ENCODE data around the gene ABCA9.
"Not testable (repeated sequence)": the region's sequence is repeated elsewhere in the genome, so short reads cannot be mapped to it uniquely, and the experiment has no call there.

Gene ABCA9

DNA sequence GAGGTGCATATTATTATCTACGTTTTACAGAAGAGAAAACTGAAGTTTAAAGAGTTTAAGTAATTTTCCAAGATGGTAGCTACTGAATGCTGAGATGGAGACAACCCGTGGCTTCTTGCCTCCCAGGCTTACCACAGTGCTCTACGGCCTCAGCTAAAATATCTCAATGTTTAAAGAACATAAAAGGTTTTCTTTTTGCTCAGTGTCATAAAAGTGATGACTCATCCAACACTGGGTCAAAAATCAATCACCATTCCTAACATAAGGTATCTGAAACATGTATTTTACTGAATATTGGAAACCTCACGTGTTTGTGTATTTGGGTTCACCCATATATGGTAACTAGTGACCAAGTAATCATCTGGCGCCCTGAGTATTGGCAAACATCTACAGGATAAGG lies 18.4 kb downstream of the ABCA9 start:
- in situ Hi-C loops (cut with MboI; ENCODE audit: low sequenced_read_pairs): no loop called here

DNA sequence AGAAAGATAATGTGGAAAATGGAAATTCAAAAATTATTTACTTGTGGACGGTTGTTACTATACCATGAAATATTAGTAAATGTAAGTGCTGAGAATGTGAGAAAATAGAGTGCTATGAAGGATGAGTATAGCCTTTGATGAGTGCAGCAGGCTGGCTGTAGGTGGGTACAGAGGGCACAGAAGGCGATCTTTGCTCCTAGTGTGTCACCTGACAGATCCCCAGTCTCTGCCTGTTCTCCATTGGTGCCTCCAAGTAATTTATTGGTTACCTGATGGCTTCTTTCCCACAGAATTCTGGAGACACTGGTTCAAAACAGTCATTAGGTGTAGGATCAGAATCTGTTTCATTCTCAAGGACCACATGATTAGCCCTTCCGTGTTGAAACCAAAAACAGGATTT lies 28.9 kb downstream of the ABCA9 start:
- in situ Hi-C loops (cut with MboI; ENCODE audit: low sequenced_read_pairs): no loop called here

DNA sequence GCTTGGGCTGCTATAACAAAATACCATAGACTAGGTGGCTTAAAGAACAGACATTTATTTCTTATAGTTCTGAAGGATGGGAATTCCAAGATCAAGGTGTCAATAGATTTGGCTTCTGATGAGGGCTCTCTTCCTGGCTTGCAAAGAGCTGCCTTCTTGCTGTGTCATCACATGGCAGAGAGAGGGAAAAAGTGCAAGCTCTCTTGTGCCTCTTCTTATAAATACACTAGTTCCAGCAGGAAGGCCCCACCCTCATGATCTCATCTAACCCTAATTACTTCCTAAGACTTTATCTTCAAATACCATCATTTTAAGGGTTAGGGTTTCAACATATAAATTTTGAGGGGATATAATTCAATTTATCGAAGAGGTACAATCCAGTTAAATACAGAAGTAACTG lies 30.6 kb downstream of the ABCA9 start:
- in situ Hi-C loops (cut with MboI; ENCODE audit: low sequenced_read_pairs): no loop called here

DNA sequence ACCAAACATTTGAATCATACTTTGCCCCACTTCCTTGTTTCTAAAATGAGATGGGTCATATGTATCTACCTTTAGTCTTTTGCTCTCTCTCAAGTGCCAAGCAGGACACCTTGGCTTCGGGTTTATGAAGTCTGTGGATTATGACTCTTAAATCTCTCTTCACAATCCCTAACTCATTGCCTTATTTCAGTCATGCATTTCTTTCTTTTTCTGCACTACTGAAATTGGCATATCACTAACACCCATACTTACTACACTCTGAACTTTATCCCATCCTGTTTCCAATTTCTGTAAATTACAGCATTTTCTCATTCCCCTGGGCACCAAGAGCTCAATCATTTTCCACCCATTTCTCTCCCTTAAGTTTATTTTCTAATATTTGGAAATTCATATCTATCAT lies 42.0 kb downstream of the ABCA9 start:
- in situ Hi-C loops (cut with MboI; ENCODE audit: low sequenced_read_pairs): no loop called here

DNA sequence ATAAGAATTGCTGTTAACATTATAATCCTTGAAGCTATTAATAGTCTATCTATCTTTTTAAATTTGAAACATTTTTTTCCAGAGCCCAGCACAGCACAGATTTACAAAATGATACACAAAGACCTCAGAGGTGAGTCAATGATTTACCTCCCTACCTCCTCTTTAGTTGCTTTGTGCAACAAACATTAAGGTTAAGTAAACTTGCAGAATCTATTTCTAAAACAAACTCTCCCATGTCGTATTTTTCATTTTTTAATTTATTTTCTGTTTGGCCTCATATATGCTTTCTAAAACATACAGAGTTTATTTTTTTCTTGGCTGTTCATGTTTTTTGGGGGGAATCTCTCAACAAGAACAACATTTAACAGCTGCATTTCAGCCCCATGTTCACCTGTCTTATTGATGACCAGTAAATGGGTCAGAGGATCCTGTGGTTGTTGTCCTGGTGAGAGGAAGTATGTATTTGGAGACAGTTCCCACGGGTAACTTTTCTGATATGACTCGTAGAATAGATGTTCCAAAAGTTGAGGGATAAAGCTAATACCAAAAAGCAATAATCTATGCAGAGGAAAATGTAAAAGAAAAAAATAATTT lies 42.6 kb downstream of the ABCA9 start:
- in situ Hi-C loops (cut with MboI; ENCODE audit: low sequenced_read_pairs): no loop called here

DNA sequence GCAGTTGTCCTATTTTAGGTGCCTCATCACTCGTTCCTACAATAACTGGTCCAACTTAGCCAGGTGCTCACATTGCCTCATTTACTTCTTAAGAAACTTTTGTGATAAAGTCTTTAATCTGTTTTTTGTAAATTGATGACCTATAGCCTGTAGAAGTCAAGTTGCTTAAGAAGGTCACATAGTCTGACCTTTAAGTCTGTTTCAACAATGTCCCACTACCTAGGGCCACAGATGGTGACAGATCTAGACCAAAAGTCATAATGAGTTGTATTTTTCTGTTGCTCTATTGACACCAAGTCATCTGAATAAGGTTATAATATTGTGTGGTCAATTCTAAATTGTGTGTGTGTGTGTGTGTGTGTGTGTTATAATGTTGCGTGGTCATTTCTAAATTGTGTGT lies 45.1 kb downstream of the ABCA9 start:
- in situ Hi-C loops (cut with MboI; ENCODE audit: low sequenced_read_pairs): no loop called here

DNA sequence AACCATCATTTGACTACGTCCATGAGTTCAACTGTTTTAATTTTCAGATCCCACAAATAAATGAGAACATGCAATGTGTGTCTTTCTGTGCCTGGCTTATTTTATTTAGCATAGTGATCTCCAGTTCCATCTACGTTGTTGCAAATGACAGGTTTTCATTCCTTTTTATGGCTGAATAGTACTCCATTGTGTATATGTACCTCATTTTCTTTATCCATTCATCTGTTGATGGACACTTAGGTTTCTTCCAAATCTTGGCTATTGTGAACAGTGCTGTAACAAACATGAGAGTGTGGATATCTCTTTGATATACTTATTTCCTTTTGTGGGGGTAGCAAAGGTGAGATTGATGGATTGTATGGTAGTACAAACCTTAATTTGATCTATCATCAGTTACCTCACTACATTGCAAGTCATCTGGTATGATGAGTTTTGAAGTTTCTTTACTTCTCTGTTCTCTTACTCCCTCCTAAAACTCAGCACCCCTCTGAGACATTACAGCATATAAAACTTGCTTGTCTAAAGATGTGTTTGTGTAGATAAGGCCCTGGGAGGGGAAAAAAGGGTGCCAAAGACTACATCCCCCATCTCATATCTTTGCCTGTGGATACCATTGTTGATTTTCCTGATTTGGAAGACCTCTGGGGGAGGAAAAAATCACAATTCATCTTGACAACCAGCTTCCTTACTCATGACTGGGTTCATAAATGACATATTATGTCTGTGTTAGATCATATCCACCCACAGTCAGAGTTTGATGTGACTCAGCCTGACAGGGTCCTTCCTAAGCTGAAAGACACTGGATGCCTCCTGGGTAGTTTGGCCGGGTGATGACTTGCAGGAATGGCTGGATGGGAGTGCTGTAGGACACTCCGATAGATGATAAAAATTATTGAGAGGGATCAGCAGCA lies 47.6 kb downstream of the ABCA9 start:
- in situ Hi-C loops (cut with MboI; ENCODE audit: low sequenced_read_pairs): no loop called here

DNA sequence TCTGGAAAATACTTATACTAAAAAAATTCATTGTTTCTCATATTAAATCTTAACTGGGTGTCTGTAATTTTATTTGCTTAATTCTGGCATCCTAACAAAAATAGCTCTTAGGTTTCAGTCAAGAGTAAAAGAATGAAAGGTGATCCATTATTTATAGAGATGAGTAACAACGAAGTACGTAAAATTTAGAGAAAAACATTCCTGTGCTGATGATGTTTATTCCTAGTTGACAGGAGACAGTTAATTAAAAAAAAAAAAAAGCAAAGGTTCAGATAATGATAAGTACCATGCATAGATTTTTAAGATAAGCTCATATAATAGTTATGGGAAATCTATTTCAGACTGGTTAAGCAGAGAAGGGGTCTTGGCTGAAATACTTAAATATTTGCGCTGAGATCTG lies 50.8 kb downstream of the ABCA9 start:
- in situ Hi-C loops (cut with MboI; ENCODE audit: low sequenced_read_pairs): no loop called here

DNA sequence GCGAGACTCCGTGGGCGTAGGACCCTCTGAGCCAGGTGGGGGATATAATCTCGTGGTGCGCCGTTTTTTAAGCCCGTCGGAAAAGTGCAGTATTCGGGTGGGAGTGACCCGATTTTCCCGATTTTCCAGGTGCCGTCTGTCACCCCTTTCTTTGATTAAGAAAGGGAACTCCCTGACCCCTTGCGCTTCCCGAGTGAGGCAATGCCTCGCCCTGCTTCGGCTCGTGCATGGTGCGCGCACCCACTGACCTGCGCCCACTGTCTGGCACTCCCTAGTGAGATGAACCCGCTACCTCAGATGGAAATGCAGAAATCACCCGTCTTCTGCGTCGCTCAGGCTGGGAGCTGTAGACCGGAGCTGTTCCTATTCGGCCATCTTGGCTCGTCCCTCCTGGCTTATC lies 56.0 kb downstream of the ABCA9 start:
- in situ Hi-C loops (cut with MboI; ENCODE audit: low sequenced_read_pairs): not testable (repeated sequence)

DNA sequence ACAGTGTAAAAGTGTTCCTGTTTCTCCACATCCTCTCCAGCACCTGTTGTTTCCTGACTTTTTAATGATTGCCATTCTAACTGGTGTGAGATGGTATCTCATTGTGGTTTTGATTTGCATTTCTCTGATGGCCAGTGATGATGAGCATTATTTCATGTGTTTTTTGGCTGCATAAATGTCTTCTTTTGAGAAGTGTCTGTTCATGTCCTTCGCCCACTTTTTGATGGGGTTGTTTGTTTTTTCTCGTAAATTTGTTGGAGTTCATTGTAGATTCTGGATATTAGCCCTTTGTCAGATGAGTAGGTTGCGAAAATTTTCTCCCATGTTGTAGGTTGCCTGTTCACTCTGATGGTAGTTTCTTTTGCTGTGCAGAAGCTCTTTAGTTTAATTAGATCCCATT lies 61.0 kb downstream of the ABCA9 start:
- in situ Hi-C loops (cut with MboI; ENCODE audit: low sequenced_read_pairs): not testable (repeated sequence)

DNA sequence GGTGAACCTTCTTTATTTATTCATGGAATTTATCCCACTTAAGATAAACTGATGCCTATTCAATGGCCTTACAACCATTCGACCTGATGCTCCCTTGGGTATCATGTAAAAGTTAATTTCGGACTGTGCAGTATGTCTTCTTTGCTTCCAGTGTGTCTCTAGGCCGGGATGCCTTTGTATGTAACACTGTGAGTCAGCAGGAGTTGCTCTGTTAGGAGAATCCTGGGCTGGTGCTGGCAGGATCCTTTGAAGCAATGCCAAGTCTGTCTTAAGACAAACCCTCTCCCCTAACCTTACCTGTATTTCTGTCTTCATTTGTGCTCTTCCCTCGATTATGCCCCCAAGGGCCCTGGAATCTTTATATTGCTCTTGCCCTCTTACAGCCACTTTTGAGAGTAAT lies 67.6 kb downstream of the ABCA9 start:
- in situ Hi-C loops (cut with MboI; ENCODE audit: low sequenced_read_pairs): no loop called here

DNA sequence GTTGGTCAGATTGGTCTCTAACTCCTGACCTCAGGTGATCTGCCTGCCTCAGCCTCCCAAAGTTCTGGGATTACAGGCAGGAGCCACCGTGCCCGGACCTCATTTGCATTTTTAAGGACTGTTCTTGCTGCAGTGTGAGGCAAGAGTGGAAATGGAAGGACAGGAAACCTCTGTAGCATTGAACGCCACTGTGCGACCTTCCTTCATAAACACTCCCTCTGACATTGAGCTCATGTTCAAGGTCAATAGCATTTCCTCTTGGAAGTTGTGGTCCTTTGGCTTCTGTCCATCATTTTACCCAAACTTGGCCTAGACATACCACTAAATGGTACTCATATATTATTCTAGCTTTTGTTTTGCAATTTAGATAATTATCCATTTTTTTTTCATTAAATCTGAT lies 72.8 kb downstream of the ABCA9 start:
- in situ Hi-C loops (cut with MboI; ENCODE audit: low sequenced_read_pairs): no loop called here

DNA sequence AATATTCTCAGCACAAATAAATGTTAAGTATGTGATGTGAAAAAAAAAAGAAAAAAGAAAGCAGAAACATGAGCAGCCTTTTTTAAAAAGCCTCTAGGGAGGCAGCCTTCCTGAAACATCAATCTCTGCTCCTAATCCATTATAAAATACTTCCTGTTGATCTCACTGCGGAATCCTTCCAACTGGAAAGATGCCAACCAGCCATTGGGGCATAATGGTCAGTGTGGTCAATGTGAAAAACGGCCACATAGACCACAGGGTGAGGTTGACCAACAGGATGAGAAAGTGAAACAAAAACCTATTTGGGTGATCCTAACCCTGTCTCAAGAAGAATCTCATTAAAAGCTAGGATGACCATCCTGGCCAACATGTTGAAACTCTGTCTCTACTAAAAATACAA lies 79.4 kb downstream of the ABCA9 start:
- in situ Hi-C loops (cut with MboI; ENCODE audit: low sequenced_read_pairs): no loop called here

DNA sequence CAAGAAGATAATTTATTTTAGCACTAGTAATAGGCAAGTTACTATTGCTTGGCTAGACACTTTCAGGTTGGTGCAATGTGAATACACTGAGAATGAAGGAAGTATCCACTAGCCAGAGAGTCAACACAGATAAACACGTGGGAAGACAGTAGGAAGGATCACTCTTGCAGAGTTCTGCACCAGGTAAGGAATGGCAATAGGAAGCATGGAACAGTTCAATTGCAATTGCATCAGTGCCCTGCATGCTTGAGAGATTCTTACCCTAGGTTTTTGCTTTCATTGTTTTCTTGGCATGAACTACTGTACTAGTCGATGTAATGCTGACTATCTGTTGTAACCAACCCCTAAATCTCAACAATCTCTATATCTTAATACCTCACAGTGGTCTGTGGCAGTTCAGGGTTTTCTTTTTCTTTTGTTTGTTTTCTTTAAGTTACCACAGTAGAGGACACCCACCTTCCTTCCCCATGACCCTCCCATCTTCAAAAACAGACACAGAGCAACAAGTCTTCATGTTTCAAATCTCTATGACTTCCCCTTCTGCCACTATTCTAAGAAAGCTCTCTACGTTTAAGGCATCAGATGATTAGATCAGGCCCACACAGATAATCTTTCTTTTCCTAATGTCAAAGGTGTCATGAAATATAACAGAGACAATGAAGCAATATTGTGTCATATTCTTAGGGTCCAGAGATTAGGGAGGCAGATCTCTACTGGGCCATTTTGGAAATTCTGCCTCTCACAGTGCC lies 87.5 kb downstream of the ABCA9 start:
- in situ Hi-C loops (cut with MboI; ENCODE audit: low sequenced_read_pairs): loop anchor here (25.0 kb wide), 1 partner anchor 186 kb away; no protein-coding TSS in a partner anchor

DNA sequence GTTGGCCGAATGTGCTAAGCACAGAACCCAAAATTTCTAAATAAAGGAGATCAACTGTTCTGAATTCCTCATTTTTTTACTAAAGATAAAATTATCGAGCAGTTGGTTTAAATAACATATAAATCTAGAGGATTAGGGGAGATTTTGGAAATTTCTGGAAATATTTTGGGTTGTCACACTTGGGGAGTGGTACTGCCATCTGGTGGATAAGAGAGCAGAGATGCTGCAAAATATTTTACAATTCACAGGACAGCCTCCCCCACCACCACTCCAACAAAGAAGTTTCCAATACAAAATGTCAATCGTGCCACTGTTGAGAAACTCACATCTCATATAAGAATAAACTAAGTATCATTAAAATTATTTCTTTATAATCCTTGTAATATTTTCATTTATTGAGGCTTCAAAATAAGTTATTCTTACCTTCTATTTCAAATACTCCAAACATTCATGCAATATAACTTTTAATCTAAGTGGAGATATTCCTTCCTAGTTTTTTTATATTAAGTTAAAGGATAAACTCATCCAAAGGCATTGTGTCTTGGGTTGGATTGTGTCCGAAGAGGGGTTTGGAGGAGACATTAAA lies 88.5 kb downstream of the ABCA9 start:
- in situ Hi-C loops (cut with MboI; ENCODE audit: low sequenced_read_pairs): loop anchor here (25.0 kb wide), 1 partner anchor 185 kb away; no protein-coding TSS in a partner anchor

DNA sequence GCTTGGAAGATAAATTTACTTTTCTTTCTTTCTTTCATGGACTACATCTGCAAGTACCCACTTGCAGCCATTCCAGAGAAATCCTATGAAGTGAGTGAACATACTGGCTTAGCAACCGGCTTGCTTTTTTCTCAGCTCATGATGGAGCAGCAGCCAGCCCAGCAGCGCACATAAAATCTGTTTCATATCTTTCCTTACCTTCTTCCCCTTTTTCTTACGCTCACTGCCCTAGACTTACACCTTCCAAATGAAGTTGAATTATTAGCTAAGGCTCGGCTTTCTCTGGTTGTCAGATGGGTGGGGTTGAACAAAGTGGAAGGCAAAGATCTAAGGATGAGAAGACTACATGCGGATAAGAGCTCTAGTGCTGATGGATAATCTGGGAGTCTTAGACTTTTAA lies 91.6 kb downstream of the ABCA9 start:
- in situ Hi-C loops (cut with MboI; ENCODE audit: low sequenced_read_pairs): loop anchor here (25.0 kb wide), 1 partner anchor 182 kb away; no protein-coding TSS in a partner anchor

DNA sequence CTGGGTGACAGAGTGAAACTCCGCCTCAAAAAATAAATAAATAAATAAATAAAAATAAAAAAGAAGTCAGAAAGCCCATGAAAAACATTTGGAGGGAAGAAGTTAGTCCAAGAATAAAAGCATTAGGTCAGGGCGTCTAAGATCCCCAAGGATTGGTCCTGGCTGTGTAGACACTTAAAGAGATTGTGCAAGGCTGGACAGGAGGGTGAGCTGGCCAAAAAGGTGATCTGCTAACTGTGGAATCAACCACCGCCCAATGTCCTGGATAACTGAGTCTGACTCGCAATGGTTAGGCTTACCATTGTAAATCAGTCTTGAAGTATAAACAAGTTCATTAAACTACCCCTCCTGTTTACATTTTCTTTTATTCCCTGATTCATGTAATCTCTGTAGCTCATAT lies 96.8 kb downstream of the ABCA9 start:
- in situ Hi-C loops (cut with MboI; ENCODE audit: low sequenced_read_pairs): loop anchor here (25.0 kb wide), 1 partner anchor 177 kb away; no protein-coding TSS in a partner anchor

DNA sequence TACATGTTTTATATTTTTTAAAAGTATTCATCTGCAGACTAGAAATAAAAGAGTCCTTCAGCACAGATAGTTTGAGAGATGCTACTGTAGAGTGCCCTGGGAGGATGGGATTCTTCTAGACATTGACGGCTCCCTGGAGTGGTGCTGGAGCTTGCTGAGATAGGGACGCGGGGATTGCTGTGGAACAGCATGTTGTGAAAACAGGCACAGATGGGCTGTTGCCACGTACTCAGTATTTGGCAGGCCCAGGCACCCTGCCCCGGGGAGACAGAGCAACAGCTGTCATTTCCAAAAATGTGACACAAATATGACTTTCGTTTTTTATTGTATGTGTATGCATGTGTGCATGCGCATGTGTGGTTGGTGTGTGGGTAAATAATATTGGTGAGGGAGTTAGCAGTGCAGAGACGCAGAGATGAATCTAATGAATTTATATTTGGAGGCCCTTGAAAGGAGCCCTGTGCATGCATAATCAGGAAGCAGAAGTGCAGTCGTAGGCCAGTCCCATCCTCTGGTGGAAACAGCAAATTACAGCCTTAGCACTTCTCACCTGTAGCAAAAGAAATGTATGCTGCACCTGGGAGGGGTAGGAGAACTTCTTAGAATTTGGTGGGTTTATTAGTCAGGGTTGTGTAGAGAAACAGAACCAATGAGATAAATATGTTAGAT lies 99.4 kb downstream of the ABCA9 start:
- in situ Hi-C loops (cut with MboI; ENCODE audit: low sequenced_read_pairs): loop anchor here (25.0 kb wide), 1 partner anchor 174 kb away; no protein-coding TSS in a partner anchor

DNA sequence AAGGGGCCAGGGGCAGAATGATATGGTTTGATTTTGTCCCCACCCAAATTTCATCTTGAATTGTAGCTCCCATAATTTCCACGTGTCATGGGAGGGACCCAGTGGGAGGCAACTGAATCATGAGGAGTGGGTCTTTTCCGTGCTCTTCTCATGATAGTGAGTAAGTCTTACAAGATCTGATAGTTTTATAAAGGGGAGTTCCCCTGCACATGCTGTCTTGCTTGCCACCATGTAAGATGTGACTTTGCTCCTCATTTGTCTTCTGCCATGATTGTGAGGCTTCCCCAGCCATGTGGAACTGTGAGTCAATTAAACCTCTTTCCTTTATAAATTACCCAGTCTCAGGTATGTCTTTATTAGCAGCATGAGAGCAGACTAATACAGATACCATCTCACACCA lies 101.6 kb downstream of the ABCA9 start:
- in situ Hi-C loops (cut with MboI; ENCODE audit: low sequenced_read_pairs): loop anchor here (25.0 kb wide), 1 partner anchor 172 kb away; no protein-coding TSS in a partner anchor

DNA sequence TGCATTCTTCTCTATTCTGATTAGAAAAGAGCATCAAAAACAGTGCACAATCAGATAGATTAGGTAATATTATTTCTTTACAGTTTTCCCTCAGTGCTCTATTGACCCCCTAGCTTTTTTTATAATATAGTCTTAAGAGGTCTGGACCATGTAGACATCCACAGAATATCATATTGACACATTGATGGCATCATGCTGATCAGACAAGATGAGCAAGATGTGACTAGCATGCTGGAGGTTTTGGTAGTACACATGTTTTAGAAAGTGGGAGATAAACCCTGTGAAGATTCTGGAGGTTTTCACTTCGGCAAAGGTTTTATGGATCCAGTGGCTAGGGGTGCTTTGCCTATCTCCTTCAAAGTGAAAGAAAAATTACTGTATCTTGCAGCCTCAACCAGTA lies 102.8 kb downstream of the ABCA9 start:
- in situ Hi-C loops (cut with MboI; ENCODE audit: low sequenced_read_pairs): loop anchor here (25.0 kb wide), 1 partner anchor 171 kb away; no protein-coding TSS in a partner anchor
